GM10248 (cell line): ENCODE results near the gene GLIS1.

Source experiments
- CTCF ChIA-PET: fragments of 300-600 bp; sonication (Branson Sonifier 250); formaldehyde crosslinking; extraction: SDS; loops from one replicate; lab custom pipeline; 2021; ENCODE audit warnings: antibody characterized with exemption; lab: Yijun Ruan, JAX
- POLR2A ChIA-PET: fragments of 350-650 bp; sonication (Branson Sonifier 250); formaldehyde crosslinking; extraction: SDS; loops from one replicate; lab custom pipeline; 2020; ENCODE audit warnings: antibody characterized with exemption; lab: Yijun Ruan, JAX
- DNase-seq: peaks from one replicate; pipeline ENCODE4 v3.0.0; 2012; ENCODE audit errors: extremely low spot score
- TF ChIP-seq, protein P1 (sequence below): IDR thresholded peaks from 2 replicates; pipeline ENCODE4 v1.5.1; 2012; ENCODE audit warnings: mild to moderate bottlenecking, low read depth; ENCODE audit errors: extremely low read depth, missing control alignments, control extremely low read depth

The GLIS1 gene

DNA sequence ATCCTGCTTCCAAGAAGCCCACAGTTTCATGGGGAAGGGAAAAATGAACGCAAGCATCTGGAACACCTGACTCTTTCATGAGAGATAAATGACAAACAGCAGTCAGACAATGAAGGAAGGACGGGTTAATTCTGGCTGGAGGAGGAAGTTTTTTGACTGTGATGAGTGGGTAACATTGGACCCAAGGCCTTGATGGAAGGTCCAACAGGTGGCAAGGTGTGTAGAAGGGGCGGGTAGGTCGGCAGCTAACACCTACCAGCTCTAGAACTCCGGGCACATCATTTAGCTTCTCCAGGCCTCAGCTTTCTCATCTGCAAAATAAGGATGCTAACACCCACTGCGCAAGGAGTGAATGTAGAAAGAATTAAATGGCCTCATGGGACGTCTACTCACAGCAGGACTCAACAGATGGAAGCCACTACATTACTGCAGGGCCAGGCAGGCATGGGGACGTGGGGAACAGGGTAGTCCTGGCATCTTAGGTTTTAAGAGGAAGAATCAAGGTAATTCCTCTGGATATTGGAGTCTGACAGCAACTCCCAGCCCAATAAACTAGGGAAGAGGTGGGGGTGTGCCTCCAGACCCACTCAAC, 12.9 kb downstream of the GLIS1 start:
- no peak for DNase-seq
- ChIA-PET CTCF (no interaction called here), POLR2A (no interaction called here)
- TF ChIP-seq, protein P1, sequence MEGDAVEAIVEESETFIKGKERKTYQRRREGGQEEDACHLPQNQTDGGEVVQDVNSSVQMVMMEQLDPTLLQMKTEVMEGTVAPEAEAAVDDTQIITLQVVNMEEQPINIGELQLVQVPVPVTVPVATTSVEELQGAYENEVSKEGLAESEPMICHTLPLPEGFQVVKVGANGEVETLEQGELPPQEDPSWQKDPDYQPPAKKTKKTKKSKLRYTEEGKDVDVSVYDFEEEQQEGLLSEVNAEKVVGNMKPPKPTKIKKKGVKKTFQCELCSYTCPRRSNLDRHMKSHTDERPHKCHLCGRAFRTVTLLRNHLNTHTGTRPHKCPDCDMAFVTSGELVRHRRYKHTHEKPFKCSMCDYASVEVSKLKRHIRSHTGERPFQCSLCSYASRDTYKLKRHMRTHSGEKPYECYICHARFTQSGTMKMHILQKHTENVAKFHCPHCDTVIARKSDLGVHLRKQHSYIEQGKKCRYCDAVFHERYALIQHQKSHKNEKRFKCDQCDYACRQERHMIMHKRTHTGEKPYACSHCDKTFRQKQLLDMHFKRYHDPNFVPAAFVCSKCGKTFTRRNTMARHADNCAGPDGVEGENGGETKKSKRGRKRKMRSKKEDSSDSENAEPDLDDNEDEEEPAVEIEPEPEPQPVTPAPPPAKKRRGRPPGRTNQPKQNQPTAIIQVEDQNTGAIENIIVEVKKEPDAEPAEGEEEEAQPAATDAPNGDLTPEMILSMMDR: no peak

DNA sequence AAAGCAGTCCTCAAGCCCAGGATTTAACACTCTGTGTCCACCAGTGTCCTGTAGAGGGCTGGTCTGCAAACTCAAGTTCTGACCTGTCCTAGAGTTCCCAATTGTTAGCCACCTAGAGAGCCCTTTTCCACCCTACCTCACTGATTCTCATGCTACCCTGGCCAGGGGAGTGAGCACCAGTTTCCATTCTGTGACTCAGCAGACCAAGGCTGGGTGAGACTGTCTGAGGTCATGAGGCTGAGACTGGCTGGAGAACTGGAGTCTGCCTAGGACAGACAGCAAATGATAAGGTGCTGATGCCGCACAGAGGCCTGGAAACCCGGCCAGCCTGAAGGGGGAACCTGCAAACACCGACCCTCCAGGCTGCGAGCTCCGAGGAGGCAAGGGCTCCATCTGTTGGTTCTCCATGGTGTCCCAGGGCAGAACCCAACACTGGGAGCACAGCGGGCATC, 13.7 kb downstream of the GLIS1 start:
- ChIA-PET CTCF (no interaction called here), POLR2A (no interaction called here)
- no peak for DNase-seq
- TF ChIP-seq, protein P1: no peak

DNA sequence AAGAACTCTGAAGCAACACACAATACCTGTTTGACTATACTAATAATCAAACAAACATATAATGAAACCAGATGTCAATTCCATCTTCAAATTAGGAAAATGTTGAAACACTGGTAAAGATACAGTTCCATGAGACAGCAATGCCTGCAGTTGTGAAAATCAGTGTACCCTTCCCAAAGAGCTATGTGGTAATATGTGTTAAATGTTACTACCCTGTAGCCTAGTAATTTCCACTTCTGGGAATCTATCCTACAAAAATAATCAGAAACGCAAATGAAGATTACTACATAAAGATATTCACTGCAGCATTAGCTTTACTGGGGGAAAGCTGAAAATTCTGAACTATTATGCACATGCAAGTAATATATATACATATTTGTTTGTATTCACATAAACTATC, 16.9 kb downstream of the GLIS1 start:
- POLR2A ChIA-PET: no interaction called here
- CTCF ChIA-PET: interaction anchor here (1.3 kb wide), 1 partner anchor 8 kb away, joined by 4 read pairs; no protein-coding TSS in a partner anchor
- TF ChIP-seq, protein P1: no peak
- DNase-seq: no peak

DNA sequence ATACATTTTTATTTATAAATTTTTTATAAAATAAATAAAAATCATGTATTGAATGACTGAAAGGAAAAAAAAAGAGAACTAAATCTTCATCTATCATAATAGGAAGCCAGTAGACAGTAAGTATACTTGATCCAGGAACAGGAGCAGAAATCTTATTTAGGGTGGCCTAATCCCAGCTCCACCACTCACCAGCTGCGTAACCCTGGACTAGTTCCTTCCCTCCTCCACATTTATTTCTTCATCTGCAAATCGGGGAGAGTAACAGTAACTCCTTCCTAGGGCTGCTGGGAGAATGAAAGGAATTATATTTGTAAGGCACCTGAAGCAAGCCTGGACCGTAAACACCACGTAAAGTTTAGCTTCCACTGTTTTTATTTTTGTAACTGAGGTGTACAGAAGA, 17.9 kb downstream of the GLIS1 start:
- no peak for DNase-seq
- POLR2A ChIA-PET: no interaction called here
- TF ChIP-seq, protein P1: no peak
- CTCF ChIA-PET: interaction anchor here (1.9 kb wide), 1 partner anchor 15 kb away, joined by 4 read pairs; no protein-coding TSS in a partner anchor

DNA sequence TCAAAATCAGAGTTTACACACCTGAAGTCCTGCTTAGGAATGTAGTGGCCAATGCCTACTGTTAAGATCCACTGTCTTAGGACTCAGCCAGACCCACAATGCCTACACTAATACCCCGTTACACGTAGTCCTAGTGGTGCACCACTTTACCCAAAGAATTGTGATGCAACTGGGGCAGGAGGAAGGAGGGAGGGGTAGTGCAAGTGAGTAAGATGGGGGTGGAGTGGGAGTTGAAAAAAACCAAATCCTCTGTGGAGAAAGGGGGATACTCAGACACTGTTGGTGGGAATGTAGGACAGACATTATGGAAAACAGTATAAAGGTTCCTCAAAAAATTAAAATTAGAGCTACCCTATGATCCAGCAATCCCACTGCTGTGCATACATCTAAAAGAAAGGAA, 19.5 kb downstream of the GLIS1 start:
- POLR2A ChIA-PET: no interaction called here
- DNase-seq: no peak
- CTCF ChIA-PET: interaction anchor here (1.9 kb wide), 1 partner anchor 13 kb away, joined by 4 read pairs; no protein-coding TSS in a partner anchor
- TF ChIP-seq, protein P1: no peak

DNA sequence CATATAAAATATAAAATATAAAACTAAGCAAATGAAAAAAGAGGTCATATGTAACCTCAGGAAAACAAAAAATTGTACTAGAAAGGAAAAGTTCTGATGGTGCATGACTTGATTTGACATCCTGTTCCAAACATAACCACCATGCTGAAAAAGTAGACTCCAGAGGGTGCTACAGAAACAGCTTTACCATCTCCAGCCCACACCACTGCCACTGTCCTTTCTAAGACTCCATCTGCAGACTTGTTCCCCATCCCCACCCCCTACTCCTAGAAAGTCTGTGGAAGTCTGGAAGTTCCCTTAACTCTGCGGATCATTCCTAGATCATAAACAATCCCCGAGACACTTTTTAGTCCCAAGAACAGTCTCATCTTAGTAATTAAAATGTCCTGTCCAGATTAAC, 20.5 kb downstream of the GLIS1 start:
- no peak for DNase-seq
- ChIA-PET CTCF (no interaction called here), POLR2A (no interaction called here)
- TF ChIP-seq, protein P1: no peak
